HepG2 (cell line): Measurements from ENCODE around the gene GGPS1. TPM values are rescaled to one million over a fixed set of nuclear protein-coding genes. Genes with fewer than 3 reads are reported as not detected.

Source experiments
- ATAC-seq: fragments of 200-7000 bp; cut with Tn5 transposase; 3 replicates; pipeline ENCODE4 v1.9.1; 2020; ENCODE audit warnings: mild to moderate bottlenecking, moderate library complexity
- BruUV-seq: library from RNA; stranded (reverse); fragments of 400-500 nt; replicated peaks from 2 replicates; lab custom pipeline; 2021; lab: Mats Ljungman, UMichigan
- CTCF ChIA-PET: fragments of 300-600 bp; formaldehyde crosslinking; extraction: SDS; loops from one replicate; lab custom pipeline; 2021; ENCODE audit warnings: low total read pairs, inconsistent platforms, low intra/inter-chr PET ratio; lab: Yijun Ruan, JAX
- POLR2A ChIA-PET: fragments of 350-600 bp; sonication (Branson Sonifier 250); formaldehyde crosslinking; loops from one replicate; lab custom pipeline; 2020; ENCODE audit warnings: antibody characterized with exemption, inconsistent platforms; lab: Yijun Ruan, JAX
- DNase-seq: peaks from one replicate; pipeline ENCODE4 v3.0.0-alpha.2; 2015; ENCODE audit warnings: low spot score
- FAIRE-seq: peaks from 3 replicates; lab custom pipeline; 2011; peaks lifted over from hg19 to GRCh38; lab: Jason Lieb, UNC
- H2AFZ ChIP-seq: one replicate; pipeline ENCODE4 v1.6.1; 2011; ENCODE audit warnings: low read length, inconsistent platforms
- H3K27ac ChIP-seq: fragments of 300-600 bp; 3 replicates; pipeline ENCODE4 v1.8.0; 2011; ENCODE audit warnings: mixed run types, mild to moderate bottlenecking, mixed read lengths, low read length, inconsistent platforms; ENCODE audit not compliant: insufficient read depth; ENCODE audit errors: extremely low read length
- H3K27me3 ChIP-seq, 2 experiments: fragments of 200-600 bp in 1 of 2; 2 replicates in 1 of 2; 3 replicates in 1 of 2; pipeline versions ENCODE4 v1.6.0 to v1.8.0; 2011; ENCODE audit warnings: low read length in 2 of 2, mild to moderate bottlenecking in 2 of 2, moderate library complexity in 2 of 2, inconsistent platforms in 1 of 2; ENCODE audit not compliant: insufficient read depth in 2 of 2, control insufficient read depth in 1 of 2
- H3K36me3 ChIP-seq, 2 experiments: fragments of 200-600 bp in 1 of 2; replicated peaks in 1 of 2; 2 replicates in 1 of 2; 3 replicates in 1 of 2; pipeline versions ENCODE4 v1.5.1 to v1.8.0; 2011; ENCODE audit warnings: low read length in 2 of 2, inconsistent platforms in 1 of 2; ENCODE audit not compliant: insufficient read depth in 2 of 2, control insufficient read depth in 1 of 2
- H3K4me1 ChIP-seq: 2 replicates; pipeline ENCODE4 v1.5.1; 2012; ENCODE audit warnings: low read length, inconsistent platforms; ENCODE audit not compliant: insufficient read depth
- H3K4me2 ChIP-seq: 2 replicates; pipeline ENCODE4 v1.6.0; 2011; ENCODE audit warnings: low read depth, low read length, inconsistent platforms
- H3K4me3 ChIP-seq, 3 experiments: fragments of 200-600 bp in 1 of 3; sonication (generic), shearing (Covaris generic) in 1 of 3; replicated peaks in 1 of 3; 2 replicates each; pipeline ENCODE4 v1.5.1; 2011 to 2016; ENCODE audit warnings: low read length in 3 of 3, inconsistent platforms in 2 of 3, low read depth in 2 of 3, mild to moderate bottlenecking in 2 of 3, control low read depth in 1 of 3, mixed read lengths in 1 of 3; ENCODE audit not compliant: insufficient read depth in 1 of 3
- H3K79me2 ChIP-seq: one replicate; pipeline ENCODE4 v1.6.1; 2011; ENCODE audit warnings: low read length, inconsistent platforms; ENCODE audit not compliant: insufficient read depth
- H3K9ac ChIP-seq: 2 replicates; pipeline ENCODE4 v1.6.0; 2011; ENCODE audit warnings: mild to moderate bottlenecking, low read depth, low read length, inconsistent platforms; ENCODE audit not compliant: insufficient read depth
- H3K9me3 ChIP-seq: 2 replicates; pipeline ENCODE4 v1.5.1; 2012; ENCODE audit warnings: mild to moderate bottlenecking, low read length
- H4K20me1 ChIP-seq: 2 replicates; pipeline ENCODE4 v1.6.0; 2011; ENCODE audit warnings: inconsistent platforms, mild to moderate bottlenecking, low read length, moderate library complexity; ENCODE audit not compliant: insufficient read depth
- AKAP8 ChIP-seq: sonication (generic); formaldehyde crosslinking; IDR thresholded peaks from 2 replicates; pipeline ENCODE4 v1.5.1; 2020; ENCODE audit warnings: mild to moderate bottlenecking, missing genetic modification reagents
- CHCHD3 ChIP-seq: sonication (generic); formaldehyde crosslinking; IDR thresholded peaks from 2 replicates; pipeline ENCODE4 v1.8.0; 2022; ENCODE audit warnings: mild to moderate bottlenecking, missing genetic modification reagents, moderate library complexity
- CREM ChIP-seq, 2 experiments: sonication (generic) in 1 of 2; formaldehyde crosslinking in 1 of 2; IDR thresholded peaks; 2 replicates each; pipeline versions ENCODE4 v1.4.0 to v1.6.1; 2016 to 2020; ENCODE audit warnings: antibody characterized with exemption in 1 of 2, mild to moderate bottlenecking in 1 of 2, missing genetic modification reagents in 1 of 2
- FIP1L1 ChIP-seq: fragments of 200-400 bp; formaldehyde crosslinking; IDR thresholded peaks from 2 replicates; pipeline ENCODE4 v1.6.1; 2018; ENCODE audit warnings: low read depth, mild to moderate bottlenecking, low read length, moderate library complexity, borderline replicate concordance; ENCODE audit not compliant: insufficient read depth
- LCORL ChIP-seq, 2 experiments: fragments of 450-650 bp in 1 of 2; sonication (generic) in 1 of 2; formaldehyde crosslinking in 1 of 2; IDR thresholded peaks; 2 replicates each; pipeline versions ENCODE4 v1.5.0 to v1.6.1; 2017 to 2020; ENCODE audit warnings: antibody characterized with exemption in 1 of 2, missing genetic modification reagents in 1 of 2
- NONO ChIP-seq, 2 experiments: fragments of 450-650 bp in 1 of 2; sonication (generic) in 1 of 2; formaldehyde crosslinking in 1 of 2; IDR thresholded peaks in 1 of 2; conservative IDR thresholded peaks in 1 of 2; 2 replicates each; pipeline versions ENCODE4 v1.6.1 to v1.8.0; 2017 to 2022; ENCODE audit warnings: mild to moderate bottlenecking in 1 of 2, missing genetic modification reagents in 1 of 2, moderate library complexity in 1 of 2
- POLR2A ChIP-seq, 2 experiments: IDR thresholded peaks; 2 replicates each; pipeline ENCODE4 v1.6.1; 2011; ENCODE audit warnings: low read depth in 2 of 2, low read length in 2 of 2, mild to moderate bottlenecking in 1 of 2, moderate library complexity in 1 of 2; ENCODE audit not compliant: insufficient read depth in 1 of 2
- REXO4 ChIP-seq: sonication (generic); formaldehyde crosslinking; IDR thresholded peaks from 2 replicates; pipeline ENCODE4 v1.8.0; 2022; ENCODE audit warnings: missing genetic modification reagents, mild to moderate bottlenecking, borderline replicate concordance
- SRF ChIP-seq: IDR thresholded peaks from 2 replicates; pipeline ENCODE4 v1.6.1; 2011; ENCODE audit warnings: mild to moderate bottlenecking, low read depth, low read length, moderate library complexity
- TOPORS ChIP-seq: sonication (generic); formaldehyde crosslinking; IDR thresholded peaks from 2 replicates; pipeline ENCODE4 v1.8.0; 2023; ENCODE audit warnings: mild to moderate bottlenecking, missing genetic modification reagents
- ZBED4 ChIP-seq: sonication (generic); formaldehyde crosslinking; IDR thresholded peaks from 2 replicates; pipeline ENCODE4 v1.4.0; 2020; ENCODE audit warnings: missing genetic modification reagents, borderline replicate concordance
- ZFY ChIP-seq: sonication (generic); formaldehyde crosslinking; IDR thresholded peaks from 2 replicates; pipeline ENCODE4 v1.4.0; 2020; ENCODE audit warnings: missing genetic modification reagents
- ZNF253 ChIP-seq: sonication (generic); formaldehyde crosslinking; IDR thresholded peaks from 2 replicates; pipeline ENCODE4 v1.8.0; 2022; ENCODE audit warnings: mild to moderate bottlenecking, missing genetic modification reagents, borderline replicate concordance
- ZNF672 ChIP-seq: sonication (generic); formaldehyde crosslinking; IDR thresholded peaks from 2 replicates; pipeline ENCODE4 v1.8.1; 2022; ENCODE audit warnings: missing genetic modification reagents
- WGBS: methylation state at CpG from one replicate; pipeline ENCODE4 v1.1.6; 2017; ENCODE audit warnings: low lambda C conversion rate; 5-methylcytosine and 5-hydroxymethylcytosine counted together
- in situ Hi-C: cut with HindIII; loops from 2 replicates; pipeline ENCODE4 v1.10.0; 2017; ENCODE audit warnings: low pct_unique_long_range_greater_than_20kb; ENCODE audit not compliant: extremely low pct_ligation_motif_present
- intact Hi-C: fragments of 100-400 bp; cut with micrococcal nuclease; formaldehyde crosslinking; loops from one replicate; pipeline ENCODE4 v1.10.0; 2022; ENCODE audit not compliant: unreplicated experiment
- polyA plus RNA-seq, 8 experiments: library from polyadenylated mRNA; depleted of rRNA in 3 of 8; stranded (reverse) in 7 of 8; unstranded in 1 of 8; fragments of >200 nt; fragmentation: Illumina TruSeq in 4 of 8; extraction: Trizol in 4 of 8; gene quantifications; 2 replicates each; pipeline versions ENCODE4 v1.2.1 to v1.2.3, GENCODE V29; 2011 to 2016; ENCODE audit warnings: low read depth in 4 of 8, missing spikeins in 1 of 8, mixed read lengths in 1 of 8; ENCODE audit not compliant: insufficient read depth in 1 of 8
- total RNA-seq, 5 experiments: library from RNA; depleted of rRNA; stranded (reverse); fragments of >200 nt; fragmentation: Illumina TruSeq; extraction: Trizol; gene quantifications; 2 replicates each; pipeline ENCODE4 v1.2.3, GENCODE V29; 2016; ENCODE audit warnings: low read depth in 1 of 5

Gene GGPS1
- total and polyA plus RNA-seq, 2 of the 13 experiments (the other 11 are each of a cell fraction or from before 2014, with no cell fraction given) = 28.8 to 42.6 TPM

DNA sequence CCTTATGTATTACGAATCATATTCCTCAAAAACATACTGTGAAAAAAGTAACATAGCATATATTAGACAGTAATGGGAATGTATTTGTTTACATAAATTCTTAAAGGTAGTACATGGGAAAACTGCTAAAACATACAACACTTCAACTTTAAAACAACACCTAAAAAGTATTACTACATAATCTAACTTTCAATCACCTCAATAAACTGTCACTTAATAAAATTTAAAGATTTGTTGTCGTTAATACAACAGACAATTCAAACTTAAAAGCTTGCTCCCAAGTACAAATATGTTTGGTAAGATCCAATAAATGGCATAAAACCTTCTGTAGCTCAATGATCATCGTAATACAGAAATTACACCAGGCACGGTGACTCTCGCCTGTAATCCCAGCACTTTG is 4.1 kb upstream of the GGPS1 start:
- POLR2A ChIA-PET = no interaction called here
- Histone ChIP-seq H3K79me2 (peaks cover 87% of the 10 kb centered on the region), H3K27me3 (no peaks in the 10 kb centered on the region; a peak in 1 of 5 replicates), H3K9ac (peak overlapping the region; percentile 93), H3K4me3 (peak overlapping the region in 1 of 3 experiments; percentile 92; a peak in 1 of 6 replicates), H3K27ac (no peak overlapping the region), H4K20me1 (peaks cover 50% of the 10 kb centered on the region), H3K4me2 (peak overlapping the region; percentile 82), H2AFZ (no peak overlapping the region), H3K36me3 (peaks cover 0 to 3% of the 10 kb centered on the region in 2 experiments; a peak in 3 of 5 replicates), H3K9me3 (no peaks in the 10 kb centered on the region), H3K4me1 (peaks cover 68% of the 10 kb centered on the region)
- intact Hi-C loops (no loop called here), in situ Hi-C loops (loop anchor here (10.0 kb wide), 1 partner anchor 69 kb away; no protein-coding TSS in a partner anchor)
- TF ChIP-seq CHCHD3 (CRISPR knock-in tag) (no peak), REXO4 (CRISPR knock-in tag) (no peak), ZNF253 (CRISPR knock-in tag) (no peak), SRF (no peak), TOPORS (CRISPR knock-in tag) (no peak), POLR2A (IDR thresholded peaks at IDR 0.05; ENCODE audit: insufficient read depth in 1 of 2, low read depth in 2 of 2, low read length in 2 of 2) (no peak), AKAP8 (CRISPR knock-in tag) (no peak), NONO (IDR thresholded peaks at IDR 0.05) (no peak), NONO (CRISPR knock-in tag; conservative IDR thresholded peaks at IDR 0.05) (no peak), CREM (IDR thresholded peaks at IDR 0.05) (no peak), CREM (CRISPR knock-in tag; IDR thresholded peaks at IDR 0.05) (no peak), ZFY (CRISPR knock-in tag) (no peak), FIP1L1 (no peak), LCORL (IDR thresholded peaks at IDR 0.05) (no peak), LCORL (CRISPR knock-in tag; IDR thresholded peaks at IDR 0.05) (no peak), ZBED4 (CRISPR knock-in tag) (no peak), ZNF672 (CRISPR knock-in tag) (no peak)
- 78% methylated on average over 5 of the region's 5 CpGs for WGBS
- CTCF ChIA-PET = no interaction called here
- TSS peak; percentile 1 for BruUV-seq
- FAIRE-seq (no peak), DNase-seq (no peak), ATAC-seq (no peak)
